ENCODE results near the gene RGR.

DNA sequence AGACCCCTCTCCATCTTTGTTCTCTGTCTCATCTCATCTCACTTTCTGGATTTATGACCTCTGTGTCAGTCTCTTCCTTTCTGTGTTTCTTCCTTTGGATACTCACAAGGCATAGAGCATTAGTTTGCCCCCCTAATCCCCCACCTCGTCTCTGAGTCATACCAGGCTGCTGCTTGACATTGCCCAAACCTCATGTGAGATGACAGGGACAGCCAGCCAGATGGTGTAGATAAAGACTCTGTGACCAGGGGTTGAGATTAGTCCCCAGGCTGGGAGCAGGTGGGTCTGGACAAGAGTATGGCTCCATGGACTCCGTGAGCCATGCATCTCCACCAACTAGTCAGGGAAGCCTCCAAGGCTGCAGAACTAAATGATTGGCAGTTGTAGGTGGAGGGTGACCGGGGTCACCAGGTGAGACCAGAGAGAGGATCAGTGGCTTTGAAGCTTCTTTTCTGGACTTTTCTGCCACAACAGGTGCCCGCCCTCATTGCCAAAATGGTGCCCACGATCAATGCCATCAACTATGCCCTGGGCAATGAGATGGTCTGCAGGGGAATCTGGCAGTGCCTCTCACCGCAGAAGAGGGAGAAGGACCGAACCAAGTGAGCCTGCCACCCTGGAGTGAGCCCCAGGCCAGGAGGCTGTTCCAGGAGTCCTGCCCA is 13.3 kb downstream of the RGR start:
- TF ChIP-seq CTCF (IDR thresholded peaks at IDR 0.05) (no peak), POLR2AphosphoS5 (IDR thresholded peaks at IDR 0.05) (no peak), EP300 (IDR thresholded peaks at IDR 0.05) (no peak), POLR2A (IDR thresholded peaks at IDR 0.05) (no peak)

All from gastroesophageal sphincter (tissue), 3 donors.